Measurements from ENCODE around the gene HOPX.
"Not testable (repeated sequence)": the region's sequence is repeated elsewhere in the genome, so short reads cannot be mapped to it uniquely, and the experiment has no call there.

The HOPX gene

DNA sequence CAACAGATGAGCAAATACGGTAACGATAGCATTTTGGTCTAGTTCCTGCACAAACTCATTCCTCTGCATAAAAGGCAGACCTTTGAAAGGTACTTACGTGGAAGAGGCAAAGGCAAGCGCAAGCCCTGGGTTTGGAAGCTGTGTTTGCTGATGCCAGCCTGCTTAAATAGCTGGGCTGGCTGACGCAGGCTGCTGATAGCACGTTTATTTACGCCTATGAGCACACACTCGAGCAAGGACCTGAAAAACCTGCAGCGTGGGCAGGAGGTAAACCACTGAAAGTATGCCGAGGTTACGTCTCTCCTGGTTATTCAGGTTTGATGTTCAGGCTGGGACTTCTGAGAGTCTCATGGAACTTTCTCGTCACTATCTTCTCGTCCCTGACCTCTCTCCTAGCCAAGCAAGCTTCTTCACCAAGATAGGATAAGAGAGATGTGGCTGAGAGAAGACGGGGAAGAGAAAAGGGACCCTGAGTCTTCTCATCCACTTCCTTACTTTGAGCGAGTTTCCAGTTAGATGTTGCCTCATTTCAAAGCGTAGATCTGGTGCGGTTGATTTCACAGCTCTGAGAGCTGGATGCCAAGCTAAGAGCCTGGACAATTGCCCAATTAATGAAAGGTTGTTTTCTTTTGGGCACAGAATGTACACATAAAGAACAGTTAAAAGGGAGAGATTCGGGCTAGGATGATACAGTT lies at the start of gene HOPX:
Gene HOPX, minus strand, starts transcription at position 139 of the 695 bp plus-strand sequence. CDS start 23,480 bp downstream, outside the sequence.
- DNase-seq: peak; percentile 93

GRCh38 chr4:56730097-56730496 lies 49.0 kb upstream of the HOPX start:
- DNase-seq: peak; percentile 8

DNA sequence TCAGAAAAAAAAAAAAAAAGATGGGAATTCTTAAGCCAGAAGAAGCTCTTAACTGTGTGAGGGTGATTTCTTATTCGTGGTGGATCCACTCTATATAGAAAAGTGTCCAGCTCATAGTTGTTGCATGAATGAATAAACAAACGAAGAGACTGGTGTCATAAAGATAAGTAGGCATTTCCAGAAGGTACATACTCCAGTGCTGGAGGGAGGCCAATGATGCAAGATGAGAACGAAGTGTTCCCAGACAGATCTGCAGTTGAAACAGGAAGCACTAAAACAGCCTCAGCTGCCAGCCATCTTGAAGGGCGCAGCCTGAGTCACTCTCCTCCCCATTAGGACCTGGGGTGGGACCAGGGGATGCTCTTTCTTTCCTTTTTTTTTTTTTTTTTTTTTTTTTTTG lies 47.4 kb upstream of the HOPX start:
- DNase-seq: peak; percentile 90

DNA sequence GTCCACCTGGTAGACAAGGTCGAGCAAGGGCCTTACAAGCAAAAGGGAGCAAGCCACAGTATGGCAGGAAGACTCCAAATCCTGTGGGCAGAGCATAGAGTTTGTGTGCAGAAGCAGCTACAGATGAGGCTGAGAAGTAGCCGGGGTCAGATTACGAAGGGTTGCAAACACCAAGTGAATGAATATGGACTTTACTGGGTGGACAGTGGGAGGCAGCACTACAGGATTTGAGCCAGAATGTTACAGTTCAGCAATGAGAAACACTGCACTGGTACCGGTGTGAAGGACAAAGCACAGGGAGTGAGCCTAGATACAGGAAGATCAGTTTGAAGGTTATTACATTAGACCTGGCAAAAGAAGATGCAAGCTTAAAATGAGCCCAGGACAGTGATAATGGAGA lies 46.1 kb upstream of the HOPX start:
- DNase-seq: peak; percentile 8

DNA sequence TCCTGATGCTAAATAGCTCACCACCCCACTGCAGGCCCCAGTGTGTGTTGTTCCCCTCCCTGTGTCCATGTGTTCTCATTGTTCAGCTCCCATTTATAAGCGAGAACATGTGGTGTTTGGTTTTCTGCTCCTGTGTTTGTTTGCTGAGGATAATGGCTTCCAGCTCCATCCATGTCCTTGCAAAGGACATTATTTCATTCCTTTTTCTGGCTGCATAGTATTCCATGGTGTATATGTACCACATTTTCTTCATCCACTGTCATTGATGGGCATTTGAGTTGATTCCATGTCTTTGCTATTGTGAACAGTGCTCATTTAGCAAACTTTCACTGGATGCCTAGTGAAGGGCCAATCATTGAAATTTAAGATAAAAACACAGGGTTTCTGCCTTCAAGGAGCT lies 45.5 kb upstream of the HOPX start:
- not testable (repeated sequence) for DNase-seq

- DNase-seq: no peak
Measured at GRCh38 chr4:56723659-56724230, 42.6 kb upstream of the HOPX start.

DNA sequence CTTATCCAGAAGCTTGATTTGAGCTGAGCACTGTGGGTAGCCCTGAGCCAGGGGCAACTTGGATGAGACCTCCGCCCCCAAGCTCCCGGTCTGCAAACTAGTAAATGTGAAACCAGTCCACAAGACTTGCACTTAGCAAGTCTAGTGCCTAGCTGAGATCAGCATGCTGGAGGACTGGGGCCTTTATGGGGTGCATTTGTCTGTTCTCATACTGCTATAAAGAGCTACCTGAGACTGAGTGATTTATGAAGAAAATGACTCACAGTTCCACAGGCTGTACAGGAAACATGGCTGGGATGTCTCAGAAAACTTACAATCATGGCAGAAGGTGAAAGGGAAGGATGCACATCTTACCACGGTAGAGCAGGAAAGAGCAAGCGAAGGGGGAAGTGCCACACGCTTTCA lies 42.1 kb upstream of the HOPX start:
- no peak for DNase-seq

DNA sequence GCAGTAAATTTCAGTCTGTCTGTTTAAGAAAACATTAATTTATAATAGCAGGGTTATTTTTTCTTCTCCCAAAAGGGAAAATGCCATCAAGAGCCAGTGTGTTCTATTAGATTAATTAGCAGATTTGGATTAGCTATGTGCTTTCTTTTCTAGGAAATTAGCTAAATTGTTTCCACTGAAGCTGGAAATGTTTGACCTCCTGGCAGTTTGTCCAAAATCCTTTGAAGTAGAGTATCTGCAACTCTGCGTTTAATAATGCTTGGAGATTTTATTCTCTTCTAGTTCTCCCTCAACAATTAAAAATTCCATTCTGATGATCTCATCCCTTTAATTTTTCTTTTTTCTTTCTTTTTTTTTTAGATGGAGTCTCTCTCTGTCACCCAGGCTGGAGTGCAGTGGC lies 27.1 kb upstream of the HOPX start:
- DNase-seq: no peak

DNA sequence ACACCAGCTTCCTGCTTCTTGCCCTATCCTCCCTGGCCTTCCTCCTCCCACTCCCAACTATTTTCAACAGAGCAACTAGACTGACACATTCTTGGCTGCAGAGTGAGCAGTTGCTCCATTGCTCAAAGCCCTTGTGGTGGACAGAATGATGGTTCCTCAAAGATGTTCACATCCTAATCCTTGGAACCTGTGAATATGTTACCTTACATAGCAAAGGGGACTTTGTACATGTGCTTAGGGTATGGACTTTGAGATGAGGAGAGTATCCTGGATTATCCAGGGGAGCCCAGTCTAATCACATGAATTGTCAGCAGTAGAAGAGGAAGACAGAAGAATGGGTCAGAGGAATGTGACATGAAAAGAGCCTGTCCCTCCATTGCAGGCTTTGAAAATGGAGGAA lies 24.9 kb upstream of the HOPX start:
- no peak for DNase-seq

GRCh38 chr4:56705334-56705733 lies 24.2 kb upstream of the HOPX start:
- DNase-seq: no peak

- DNase-seq: no peak
Measured at GRCh38 chr4:56704089-56704871, 23.2 kb upstream of the HOPX start.

DNA sequence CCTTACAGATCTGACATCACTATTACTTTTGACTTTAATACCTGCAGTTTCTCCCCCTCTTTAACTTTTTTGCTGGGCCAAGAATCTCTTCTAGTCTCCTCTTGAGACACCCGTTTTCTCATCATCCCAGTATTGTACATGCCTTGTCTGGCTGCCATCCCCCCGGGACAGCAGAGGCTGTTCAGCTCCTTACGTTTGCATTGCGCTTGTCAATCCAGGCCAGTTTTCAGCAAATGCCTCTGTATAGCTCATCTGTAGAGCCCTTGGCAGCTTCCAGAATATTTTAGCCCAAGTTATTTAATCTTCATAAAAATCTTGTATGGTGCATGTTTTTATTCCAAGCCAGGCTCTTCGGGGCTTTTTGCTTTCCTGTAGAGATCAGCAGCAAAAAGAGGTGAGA lies 22.3 kb upstream of the HOPX start:
- DNase-seq: no peak

GRCh38 chr4:56701644-56702043 lies 20.5 kb upstream of the HOPX start:
- DNase-seq: no peak

DNA sequence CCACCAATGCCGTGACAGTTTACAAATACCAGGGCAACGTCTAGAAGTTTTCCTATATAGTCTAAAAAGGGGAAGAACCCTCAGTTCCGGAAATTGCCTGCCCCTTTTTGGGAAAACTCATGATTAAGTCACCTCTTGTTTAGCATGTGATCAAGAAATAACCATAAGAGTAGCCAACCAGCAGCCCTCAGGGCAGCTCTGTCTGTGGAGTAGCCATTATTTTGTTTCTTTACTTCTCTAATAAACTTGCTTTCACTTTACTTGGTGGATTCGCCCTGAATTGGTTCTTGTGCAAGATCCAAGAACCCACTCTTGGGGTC lies 20.0 kb upstream of the HOPX start:
- no peak for DNase-seq

GRCh38 chr4:56699537-56700105 lies 18.5 kb upstream of the HOPX start:
- DNase-seq: no peak

- peak; percentile 63 for DNase-seq
Measured at GRCh38 chr4:56698329-56698728, 17.2 kb upstream of the HOPX start.

- DNase-seq: no peak
Measured at GRCh38 chr4:56696056-56696455, 15.0 kb upstream of the HOPX start.

GRCh38 chr4:56693476-56693875 lies 12.4 kb upstream of the HOPX start:
- not testable (repeated sequence) for DNase-seq

DNA sequence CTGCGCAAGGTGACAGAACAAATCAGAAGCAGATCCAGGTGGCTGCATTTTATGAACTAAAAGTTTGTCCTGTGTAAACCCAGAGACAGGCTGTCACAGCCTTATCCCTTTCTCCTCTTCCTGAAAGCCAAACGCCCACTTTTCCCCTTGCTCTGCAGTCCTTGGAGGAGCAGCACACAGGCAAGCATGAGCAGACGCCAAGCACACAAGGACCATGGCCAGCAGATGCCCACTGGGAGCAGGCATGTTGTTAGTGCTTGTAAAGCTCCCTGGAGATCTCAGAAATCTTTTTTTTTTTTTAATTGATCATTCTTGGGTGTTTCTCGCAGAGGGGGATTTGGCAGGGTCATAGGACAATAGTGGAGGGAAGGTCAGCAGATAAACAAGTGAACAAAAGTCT lies 11.5 kb upstream of the HOPX start:
- no peak for DNase-seq

GRCh38 chr4:56691425-56691824 lies 10.3 kb upstream of the HOPX start:
- DNase-seq: no peak

GRCh38 chr4:56690393-56690792 lies 9.3 kb upstream of the HOPX start:
- DNase-seq: no peak

DNA sequence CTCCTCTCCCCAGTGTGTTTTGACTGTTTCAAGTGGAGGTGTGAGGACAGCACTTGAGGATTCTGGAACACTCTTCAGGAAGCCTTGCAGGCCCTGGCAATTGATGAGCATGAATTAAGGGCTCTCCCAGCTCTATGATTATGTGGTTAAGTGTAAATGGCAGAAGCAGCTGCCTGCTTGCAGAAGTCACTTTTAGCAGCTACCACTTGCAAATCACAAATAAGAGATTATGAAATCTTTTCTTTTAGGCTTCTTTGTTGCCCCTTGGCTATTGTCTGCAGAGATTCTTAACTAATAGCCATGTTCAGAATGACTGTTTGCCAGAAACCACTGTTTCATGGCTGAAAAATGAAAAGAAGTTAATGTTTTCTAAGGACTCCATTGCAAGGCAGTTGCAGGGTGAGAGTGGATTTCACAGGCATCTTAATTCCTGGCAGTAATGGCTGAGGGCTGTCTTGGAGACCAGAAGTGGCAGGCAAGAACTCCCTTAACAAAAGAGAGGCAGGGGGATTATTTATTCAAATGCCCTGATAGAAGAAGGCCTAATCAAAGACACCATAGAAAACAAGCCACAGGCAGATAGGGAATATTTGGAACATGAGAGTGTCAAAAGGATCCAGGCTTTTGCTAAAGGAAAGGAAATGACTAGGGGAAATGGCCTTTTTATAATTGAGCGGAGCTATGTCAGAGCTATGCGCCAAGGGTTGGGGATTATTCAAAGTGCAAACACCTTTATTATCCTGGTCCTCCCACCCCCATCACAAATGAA lies 8.3 kb upstream of the HOPX start:
- no peak for DNase-seq

- DNase-seq: no peak
Measured at GRCh38 chr4:56688094-56688647, 7.1 kb upstream of the HOPX start.

Data from DMS53 (cell line).